Common myeloid progenitor, CD34-positive (primary cell): ENCODE data around the gene SERPINE3.

Source experiments
- CTCF ChIA-PET: fragments of 350-600 bp; sonication (Branson Sonifier 250); formaldehyde crosslinking; loops from one replicate; lab custom pipeline; 2021; ENCODE audit warnings: antibody characterized with exemption; lab: Charles Lee
- POLR2A ChIA-PET: fragments of 350-600 bp; sonication (Branson Sonifier 250); formaldehyde crosslinking; loops from one replicate; lab custom pipeline; 2021; ENCODE audit warnings: antibody characterized with exemption; lab: Charles Lee
- DNase-seq, 3 donors: peaks; one replicate each; pipeline versions ENCODE4 v3.0.0 to v3.0.0-alpha.2; 2013
- H3K27ac ChIP-seq, 2 experiments: 1 replicate in 1 of 2; 2 replicates in 1 of 2; pipeline ENCODE4 v1.7.0; 2013; ENCODE audit warnings: inconsistent platforms in 2 of 2, low read length in 2 of 2, mild to moderate bottlenecking in 2 of 2, low read depth in 1 of 2, moderate library complexity in 1 of 2; ENCODE audit not compliant: severe bottlenecking in 2 of 2, insufficient read depth in 1 of 2, poor library complexity in 1 of 2
- H3K27me3 ChIP-seq, 5 experiments: replicated peaks in 2 of 5; 1 replicate in 3 of 5; 2 replicates in 2 of 5; pipeline versions ENCODE4 v1.6.1 to v1.7.0; 2013; ENCODE audit warnings: low read length in 4 of 5, mild to moderate bottlenecking in 2 of 5, moderate library complexity in 2 of 5, inconsistent platforms in 1 of 5; ENCODE audit not compliant: insufficient read depth in 5 of 5, control insufficient read depth in 4 of 5
- H3K36me3 ChIP-seq, 4 experiments: 1 replicate in 2 of 4; 2 replicates in 2 of 4; pipeline versions ENCODE4 v1.6.1 to v1.7.0; 2013; ENCODE audit warnings: low read length in 3 of 4, control low read depth in 1 of 4, mild to moderate bottlenecking in 1 of 4; ENCODE audit not compliant: control insufficient read depth in 4 of 4, insufficient read depth in 4 of 4
- H3K4me1 ChIP-seq, 4 experiments: 1 replicate in 3 of 4; 2 replicates in 1 of 4; pipeline versions ENCODE4 v1.6.1 to v1.7.1; 2013; ENCODE audit warnings: low read length in 3 of 4, mild to moderate bottlenecking in 3 of 4, control low read depth in 1 of 4, inconsistent platforms in 1 of 4, moderate library complexity in 1 of 4; ENCODE audit not compliant: control insufficient read depth in 4 of 4, insufficient read depth in 4 of 4; ENCODE audit errors: control extremely low read depth in 1 of 4
- H3K4me3 ChIP-seq, 7 experiments: 1 replicate in 4 of 7; 2 replicates in 3 of 7; pipeline versions ENCODE4 v1.5.1 to v1.7.0; 2013; ENCODE audit warnings: mild to moderate bottlenecking in 7 of 7, low read length in 6 of 7, moderate library complexity in 6 of 7, inconsistent platforms in 2 of 7, low read depth in 2 of 7, control low read depth in 1 of 7; ENCODE audit not compliant: insufficient read depth in 4 of 7, control insufficient read depth in 1 of 7; ENCODE audit errors: extremely low read depth in 1 of 7
- H3K9me3 ChIP-seq, 5 experiments: 1 replicate in 4 of 5; 2 replicates in 1 of 5; pipeline versions ENCODE4 v1.6.1 to v1.7.1; 2013; ENCODE audit warnings: low read length in 4 of 5, mild to moderate bottlenecking in 2 of 5, inconsistent platforms in 1 of 5, low read depth in 1 of 5, moderate library complexity in 1 of 5; ENCODE audit not compliant: control insufficient read depth in 4 of 5, insufficient read depth in 2 of 5; ENCODE audit errors: control extremely low read depth in 1 of 5
- WGBS: methylation state at CpG from one replicate; pipeline ENCODE4 v1.1.5; 2013; ENCODE audit not compliant: insufficient coverage; 5-methylcytosine and 5-hydroxymethylcytosine counted together

Gene SERPINE3

DNA sequence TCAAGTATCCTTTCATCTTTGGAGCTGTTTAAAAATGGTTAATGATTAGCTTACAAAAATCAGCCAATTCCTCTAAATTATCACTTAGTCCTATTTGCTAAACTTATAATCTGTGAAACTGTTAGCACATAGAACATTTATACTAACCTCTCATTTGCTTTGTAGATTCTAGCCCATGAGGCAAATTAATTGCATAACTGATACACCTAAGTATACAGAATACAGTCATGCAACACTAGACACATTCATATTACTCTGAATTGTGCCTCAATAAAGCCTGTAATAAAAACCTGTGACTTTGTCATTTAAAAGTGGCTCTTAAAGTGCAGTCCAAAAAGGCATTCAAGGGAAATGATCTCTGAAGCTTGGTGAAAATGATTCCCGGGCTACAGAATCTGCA lies 21.0 kb downstream of the SERPINE3 start:
- WGBS, result no CpG with 5 or more reads among the region's 1 CpG
- peaks cover 7 to 17% (median 11%) of the 10 kb centered on the region in 4 experiments for H3K4me1 ChIP-seq
- CTCF ChIA-PET, result no interaction called here
- no peak overlapping the region for H3K4me3 ChIP-seq
- no peaks in the 10 kb centered on the region for H3K9me3 ChIP-seq
- peaks cover 0 to 18% (median 3%) of the 10 kb centered on the region in 4 experiments for H3K36me3 ChIP-seq
- POLR2A ChIA-PET, result no interaction called here
- H3K27me3 ChIP-seq, result no peaks in the 10 kb centered on the region
- DNase-seq, result no peak
- no peak overlapping the region for H3K27ac ChIP-seq

- H3K4me1 ChIP-seq, result peaks cover 7 to 18% (median 11%) of the 10 kb centered on the region in 4 experiments
- DNase-seq, result no peak
- H3K27me3 ChIP-seq, result no peaks in the 10 kb centered on the region
- no peak overlapping the region for H3K27ac ChIP-seq
- peaks cover 0 to 18% (median 3%) of the 10 kb centered on the region in 4 experiments for H3K36me3 ChIP-seq
- ChIA-PET CTCF (no interaction called here), POLR2A (no interaction called here)
- H3K9me3 ChIP-seq, result no peaks in the 10 kb centered on the region
- H3K4me3 ChIP-seq, result no peak overlapping the region
Observed at GRCh38 chr13:51361106-51361505, 21.6 kb downstream of the SERPINE3 start.

DNA sequence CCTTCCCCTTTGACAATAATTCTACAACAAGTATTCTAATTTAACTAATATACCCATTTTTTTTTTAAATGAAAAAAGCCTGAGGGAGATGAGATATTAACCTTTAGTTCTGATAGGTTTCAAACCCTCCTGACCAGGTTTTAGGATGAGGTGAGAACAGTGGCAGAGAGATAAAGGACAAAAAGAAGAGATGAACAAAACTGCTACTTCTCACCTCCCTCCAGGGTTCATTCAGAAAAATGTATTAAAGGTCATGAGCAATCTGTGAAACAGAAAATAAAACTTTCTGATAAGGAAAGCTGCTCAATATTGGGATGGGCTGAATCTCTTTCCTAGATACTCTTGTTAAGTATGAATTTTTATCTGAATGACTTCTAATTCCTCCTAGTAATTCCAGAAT lies 24.1 kb downstream of the SERPINE3 start:
- Histone ChIP-seq H3K4me3 (no peak overlapping the region), H3K4me1 (peaks cover 7 to 25% (median 11%) of the 10 kb centered on the region in 4 experiments), H3K36me3 (peaks cover 5 to 38% (median 12%) of the 10 kb centered on the region in 4 experiments), H3K27ac (no peak overlapping the region), H3K27me3 (no peaks in the 10 kb centered on the region), H3K9me3 (no peaks in the 10 kb centered on the region)
- no peak for DNase-seq
- POLR2A ChIA-PET, result no interaction called here
- CTCF ChIA-PET, result no interaction called here

GRCh38 chr13:51364404-51365008 lies 25.0 kb downstream of the SERPINE3 start:
- WGBS, result 0% methylated on average over 1 of the region's 3 CpGs
- CTCF ChIA-PET, result no interaction called here
- peaks cover 7 to 25% (median 11%) of the 10 kb centered on the region in 4 experiments for H3K4me1 ChIP-seq
- H3K36me3 ChIP-seq, result peaks cover 10 to 46% (median 15%) of the 10 kb centered on the region in 4 experiments
- no peaks in the 10 kb centered on the region for H3K9me3 ChIP-seq
- DNase-seq, result peak; percentile 83 to 95 (median 92)
- no peaks in the 10 kb centered on the region for H3K27me3 ChIP-seq
- H3K4me3 ChIP-seq, result no peak overlapping the region
- POLR2A ChIA-PET, result interaction anchor here (0.6 kb wide), 1 partner anchor 62 kb away, joined by 3 read pairs; no protein-coding TSS in a partner anchor
- peak overlapping the region in 1 of 2 experiments; percentile 47 for H3K27ac ChIP-seq

DNA sequence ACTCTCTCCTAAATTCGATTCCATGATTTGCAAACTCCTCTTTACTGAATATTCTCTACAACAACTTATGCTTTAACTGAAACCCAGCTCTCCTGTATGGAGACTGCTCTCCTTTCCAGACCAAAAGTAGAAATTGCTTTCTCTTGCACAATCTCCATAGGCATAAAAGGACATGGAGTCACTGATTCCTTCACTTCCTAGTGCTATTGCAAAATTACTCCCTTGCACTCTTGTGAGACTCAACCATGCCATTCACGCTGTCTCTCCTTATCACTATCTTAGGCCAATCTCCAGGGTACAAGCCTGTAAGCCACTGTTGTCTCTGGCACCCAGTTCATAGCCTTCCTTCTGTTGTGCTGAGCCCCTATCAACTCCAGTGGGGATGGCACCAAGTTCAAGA lies 30.6 kb downstream of the SERPINE3 start:
- ChIA-PET POLR2A (no interaction called here), CTCF (interaction anchor here (1.2 kb wide), 1 partner anchor 83 kb away, joined by 3 read pairs; no protein-coding TSS in a partner anchor)
- Histone ChIP-seq H3K4me1 (peaks cover 0 to 11% (median 3%) of the 10 kb centered on the region in 4 experiments), H3K27me3 (no peaks in the 10 kb centered on the region), H3K4me3 (no peak overlapping the region), H3K9me3 (no peaks in the 10 kb centered on the region), H3K27ac (no peak overlapping the region), H3K36me3 (peaks cover 16 to 76% (median 40%) of the 10 kb centered on the region in 4 experiments)
- no peak for DNase-seq
- 93% methylated on average over 2 of the region's 2 CpGs for WGBS

DNA sequence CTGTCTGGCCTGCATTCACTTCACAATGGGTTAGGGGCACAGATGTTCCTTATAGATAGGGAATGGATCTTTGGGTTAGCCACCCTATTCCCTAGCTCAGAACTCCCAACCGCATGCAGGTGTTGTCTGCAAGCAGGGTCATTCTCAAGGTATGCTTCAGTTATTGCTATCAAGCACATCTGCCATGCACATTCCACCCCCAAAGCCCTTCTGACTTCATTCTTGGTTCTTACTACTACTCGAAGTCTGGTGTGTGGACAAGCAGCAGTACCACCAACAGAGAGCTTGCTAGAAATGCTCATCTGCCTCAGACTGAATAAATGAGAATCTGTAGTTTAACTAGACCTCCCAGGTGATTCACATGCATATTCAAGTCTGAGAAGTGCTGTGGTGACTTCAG lies 31.3 kb downstream of the SERPINE3 start:
- no peaks in the 10 kb centered on the region for H3K27me3 ChIP-seq

DNA sequence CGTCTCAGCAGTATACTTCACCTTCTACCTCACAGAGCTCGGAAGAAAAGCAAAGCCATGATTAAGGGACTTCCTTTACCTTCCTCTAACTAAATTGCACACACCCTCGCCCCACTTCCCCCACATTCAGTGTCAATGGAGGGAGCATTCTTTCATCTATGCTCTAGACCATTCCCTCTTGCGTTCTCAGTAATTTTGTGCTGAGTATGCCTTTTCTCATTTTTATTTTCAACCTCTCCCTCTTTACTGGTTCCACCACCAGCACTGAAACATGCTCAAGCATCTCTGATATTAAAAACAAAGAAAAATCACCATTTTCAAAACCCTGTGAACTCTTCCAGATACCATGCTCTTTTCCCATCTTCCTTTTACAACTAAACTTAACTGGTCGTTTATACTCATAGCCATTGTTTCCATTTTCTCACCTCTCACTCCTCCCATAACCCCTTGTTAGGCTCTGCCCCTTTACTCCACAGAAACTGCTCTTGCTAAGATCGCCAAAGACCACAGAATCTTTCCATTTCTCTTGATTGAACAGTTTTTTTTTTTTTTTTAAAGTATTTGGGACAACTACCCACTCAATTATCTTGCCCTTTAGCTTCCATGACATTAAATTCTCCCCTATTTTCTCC lies 32.4 kb downstream of the SERPINE3 start:
- CTCF ChIA-PET, result interaction anchor here (0.6 kb wide), 1 partner anchor 1418 kb away, joined by 3 read pairs; no protein-coding TSS in a partner anchor

More for the DNA sequence above, 31.3 kb downstream of the SERPINE3 start:
- no peak overlapping the region for H3K27ac ChIP-seq
- no peak overlapping the region for H3K4me3 ChIP-seq
- no CpG with 5 or more reads among the region's 2 CpGs for WGBS
- peaks cover 17 to 78% (median 47%) of the 10 kb centered on the region in 4 experiments for H3K36me3 ChIP-seq
- no peaks in the 10 kb centered on the region for H3K9me3 ChIP-seq
- ChIA-PET POLR2A (no interaction called here), CTCF (no interaction called here)
- peaks cover 0 to 7% (median 2%) of the 10 kb centered on the region in 4 experiments for H3K4me1 ChIP-seq
- DNase-seq, result no peak

More for the DNA sequence above, 32.4 kb downstream of the SERPINE3 start:
- H3K4me1 ChIP-seq, result peaks cover 0 to 4% (median under 1%) of the 10 kb centered on the region in 4 experiments
- DNase-seq, result no peak
- H3K27ac ChIP-seq, result no peak overlapping the region
- H3K9me3 ChIP-seq, result no peaks in the 10 kb centered on the region
- WGBS, result 97% methylated on average over 5 of the region's 6 CpGs
- POLR2A ChIA-PET, result no interaction called here
- H3K4me3 ChIP-seq, result no peak overlapping the region
- no peaks in the 10 kb centered on the region for H3K27me3 ChIP-seq
- peaks cover 23 to 79% (median 49%) of the 10 kb centered on the region in 4 experiments for H3K36me3 ChIP-seq
